Endodermal cell (in vitro differentiated cells): ENCODE data around the gene RBBP7. TPM values are rescaled to one million over a fixed set of nuclear protein-coding genes. Genes with fewer than 3 reads are reported as not detected.

ENCODE experiments used
- DNase-seq: peaks from one replicate; pipeline ENCODE4 v3.0.0-alpha.2; 2017
- H3K27ac ChIP-seq: 2 replicates; pipeline ENCODE4 v1.5.1; 2013; ENCODE audit warnings: mild to moderate bottlenecking, low read depth, low read length, moderate library complexity
- H3K27me3 ChIP-seq: 2 replicates; pipeline ENCODE4 v1.6.1; 2013; ENCODE audit warnings: mild to moderate bottlenecking, low read length, moderate library complexity; ENCODE audit not compliant: insufficient read depth, control insufficient read depth, poor library complexity, severe bottlenecking
- H3K36me3 ChIP-seq: 2 replicates; pipeline ENCODE4 v1.7.0; 2013; ENCODE audit warnings: mild to moderate bottlenecking, low read length, moderate library complexity; ENCODE audit not compliant: control insufficient read depth, insufficient read depth
- H3K4me1 ChIP-seq: one replicate; pipeline ENCODE4 v1.7.0; 2013; ENCODE audit warnings: low read length; ENCODE audit not compliant: control insufficient read depth, insufficient read depth
- H3K4me3 ChIP-seq: 2 replicates; pipeline ENCODE4 v1.5.1; 2013; ENCODE audit warnings: mild to moderate bottlenecking, low read length, moderate library complexity
- H3K9ac ChIP-seq: 2 replicates; pipeline ENCODE4 v1.6.1; 2013; ENCODE audit warnings: mild to moderate bottlenecking, low read length, moderate library complexity; ENCODE audit not compliant: poor library complexity, severe bottlenecking; ENCODE audit errors: extremely low read depth
- H3K9me3 ChIP-seq: 2 replicates; pipeline ENCODE4 v1.6.1; 2013; ENCODE audit warnings: mild to moderate bottlenecking, low read length, moderate library complexity; ENCODE audit not compliant: control insufficient read depth
- H3K27ac Mint-ChIP-seq: 2 replicates; pipeline ENCODE4 v1.8.0; 2020; ENCODE audit warnings: mixed read lengths
- H3K27me3 Mint-ChIP-seq: 2 replicates; pipeline ENCODE4 v1.8.0; 2021; ENCODE audit warnings: mild to moderate bottlenecking, mixed read lengths; ENCODE audit not compliant: insufficient read depth
- H3K36me3 Mint-ChIP-seq: 2 replicates; pipeline ENCODE4 v1.8.0; 2020; ENCODE audit warnings: low read depth, mixed read lengths
- H3K4me1 Mint-ChIP-seq: 2 replicates; pipeline ENCODE4 v1.8.0; 2020; ENCODE audit warnings: mixed read lengths
- H3K4me3 Mint-ChIP-seq: 2 replicates; pipeline ENCODE4 v1.8.0; 2020; ENCODE audit warnings: mild to moderate bottlenecking, moderate library complexity, mixed read lengths
- H3K9me3 Mint-ChIP-seq: 2 replicates; pipeline ENCODE4 v1.8.0; 2020; ENCODE audit warnings: mild to moderate bottlenecking, mixed read lengths
- WGBS, 2 experiments: methylation state at CpG; one replicate each; pipeline versions ENCODE4 v1.1.5 to v1.1.7; 2013; ENCODE audit warnings: missing lambda C conversion rate in 2 of 2, mixed read lengths in 1 of 2; ENCODE audit not compliant: insufficient coverage in 1 of 2, insufficient read length in 1 of 2; 5-methylcytosine and 5-hydroxymethylcytosine counted together
- long read RNA-seq, 4 experiments: library from polyadenylated mRNA in 2 of 4; library from RNA in 1 of 4; library from capped mRNA in 1 of 4; stranded (forward) in 3 of 4; unstranded in 1 of 4; transcript quantifications; one replicate each; pipeline ENCODE4 v2.0.0, GENCODE V29; 2020 to 2021; ENCODE audit warnings: inconsistent platforms in 1 of 4
- polyA plus RNA-seq, 2 experiments: library from polyadenylated mRNA; stranded (reverse); fragments of 50-300 nt; gene quantifications; one replicate each; pipeline ENCODE4 v1.2.3, GENCODE V29; 2013
- total RNA-seq, 2 donors: library from RNA; stranded (reverse); fragmentation: NEBNext Ultra II Directional in 1 of 2; extraction: Animal tissue kit (Norgen Biotek cat#: 25700) in 1 of 2; gene quantifications; 2 replicates in 1 of 2; 3 replicates in 1 of 2; pipeline ENCODE4 v1.2.1, GENCODE V29; 2021
- TF ChIP-seq, protein P1 (sequence below): fragments of 200-600 bp; sonication (generic); conservative IDR thresholded peaks from 2 replicates; pipeline ENCODE4 v1.5.0; 2021; ENCODE audit warnings: antibody characterized with exemption, mild to moderate bottlenecking

The RBBP7 gene
- total RNA-seq, result 100 to 1,000 TPM; 135 to 239 TPM
- polyA plus RNA-seq (2013, experiment 1 of 2), result 124 TPM
- 120 TPM for polyA plus RNA-seq (2013, experiment 2 of 2)
- long read RNA-seq, experiment 1, transcript RBBP7-203 (12 exons, 2,333 nt), result major isoform, 54 of 85 reads
- long read RNA-seq, experiment 1, partial matches to known transcripts, result 15 of 85 reads
- long read RNA-seq, experiment 1, other reads (novel, unspliced or antisense), result 9 of 85 reads
- long read RNA-seq, experiment 2, transcript RBBP7-203 (12 exons, 2,333 nt), result major isoform, 109 of 165 reads
- long read RNA-seq, experiment 2, transcript RBBP7-204 (12 exons, 1,904 nt), result minor isoform, 6 of 165 reads
- long read RNA-seq, experiment 2, transcript RBBP7-202 (12 exons, 2,036 nt), result minor isoform, 18 of 165 reads
- long read RNA-seq, experiment 2, partial matches to known transcripts, result 11 of 165 reads
- long read RNA-seq, experiment 2, other reads (novel, unspliced or antisense), result 19 of 165 reads
- long read RNA-seq, experiment 3, transcript RBBP7-202 (12 exons, 2,036 nt), result minor isoform, 23 of 1,133 reads
- long read RNA-seq, experiment 3, transcript RBBP7-203 (12 exons, 2,333 nt), result major isoform, 930 of 1,133 reads
- long read RNA-seq, experiment 3, transcript RBBP7-204 (12 exons, 1,904 nt), result minor isoform, 22 of 1,133 reads
- long read RNA-seq, experiment 3, partial matches to known transcripts, result 16 of 1,133 reads
- long read RNA-seq, experiment 3, other reads (novel, unspliced or antisense), result 141 of 1,133 reads
- long read RNA-seq, experiment 4, transcript RBBP7-204 (12 exons, 1,904 nt), result minor isoform, 11 of 357 reads
- long read RNA-seq, experiment 4, transcript RBBP7-203 (12 exons, 2,333 nt), result major isoform, 213 of 357 reads
- long read RNA-seq, experiment 4, partial matches to known transcripts, result 110 of 357 reads
- long read RNA-seq, experiment 4, other reads (novel, unspliced or antisense), result 23 of 357 reads

DNA sequence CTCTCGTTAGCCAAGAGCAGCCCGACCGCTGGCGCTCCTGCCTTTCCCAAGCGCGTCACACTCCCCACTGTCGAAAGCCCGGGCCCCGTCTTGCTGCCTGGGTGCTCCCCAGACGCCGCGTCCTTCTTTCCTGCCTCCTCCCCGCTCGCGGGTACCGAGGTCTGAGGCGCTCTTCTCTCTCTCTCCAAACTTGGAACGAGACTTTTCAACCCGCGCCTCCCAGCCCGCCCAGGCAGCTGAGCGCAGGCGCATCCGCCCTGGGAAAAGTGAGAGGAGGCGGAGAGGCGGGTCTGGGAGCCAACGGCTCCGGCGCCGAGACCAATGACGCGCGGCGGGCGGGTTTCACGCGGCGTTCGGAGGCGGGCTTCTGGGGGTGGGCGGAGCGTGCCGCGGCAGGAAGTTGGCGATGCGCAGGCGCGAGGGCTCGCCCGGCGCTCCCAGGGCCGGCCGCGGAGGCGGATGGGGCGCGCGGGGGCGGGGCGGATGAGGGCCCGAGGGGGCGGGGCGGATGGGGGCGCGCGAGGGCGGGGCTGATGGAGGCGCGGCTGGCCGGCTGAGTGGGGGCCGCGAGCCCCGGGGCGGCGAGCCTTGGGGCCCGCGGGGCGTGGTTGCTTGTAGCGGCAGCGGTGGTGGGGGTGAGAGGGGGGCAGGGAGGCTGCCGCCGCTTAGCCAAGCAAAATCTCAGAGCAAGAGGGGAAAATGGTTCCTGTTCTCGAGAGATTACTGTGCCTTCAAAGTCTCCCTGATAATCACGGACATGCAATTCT, at the start of gene RBBP7:
TSS of gene RBBP7 (minus strand) at position 268 of the 767 bp plus-strand sequence. CDS start 309 bp downstream, outside the sequence.
- Mint-ChIP-seq H3K27me3 (peaks cover 17% of the 10 kb centered on the region), H3K4me1 (peaks cover 51% of the 10 kb centered on the region), H3K4me3 (peak within 1 kb of the TSS; percentile 96), H3K9me3 (no peaks in the 10 kb centered on the region), H3K36me3 (peaks cover 32% of the 10 kb centered on the region), H3K27ac (peak within 1 kb of the TSS; percentile 99)
- H3K9ac ChIP-seq, result peak within 1 kb of the TSS; percentile 68
- H3K27ac ChIP-seq, result peak within 1 kb of the TSS; percentile 98
- H3K27me3 ChIP-seq, result no peaks in the 10 kb centered on the region
- TF ChIP-seq, protein P1, sequence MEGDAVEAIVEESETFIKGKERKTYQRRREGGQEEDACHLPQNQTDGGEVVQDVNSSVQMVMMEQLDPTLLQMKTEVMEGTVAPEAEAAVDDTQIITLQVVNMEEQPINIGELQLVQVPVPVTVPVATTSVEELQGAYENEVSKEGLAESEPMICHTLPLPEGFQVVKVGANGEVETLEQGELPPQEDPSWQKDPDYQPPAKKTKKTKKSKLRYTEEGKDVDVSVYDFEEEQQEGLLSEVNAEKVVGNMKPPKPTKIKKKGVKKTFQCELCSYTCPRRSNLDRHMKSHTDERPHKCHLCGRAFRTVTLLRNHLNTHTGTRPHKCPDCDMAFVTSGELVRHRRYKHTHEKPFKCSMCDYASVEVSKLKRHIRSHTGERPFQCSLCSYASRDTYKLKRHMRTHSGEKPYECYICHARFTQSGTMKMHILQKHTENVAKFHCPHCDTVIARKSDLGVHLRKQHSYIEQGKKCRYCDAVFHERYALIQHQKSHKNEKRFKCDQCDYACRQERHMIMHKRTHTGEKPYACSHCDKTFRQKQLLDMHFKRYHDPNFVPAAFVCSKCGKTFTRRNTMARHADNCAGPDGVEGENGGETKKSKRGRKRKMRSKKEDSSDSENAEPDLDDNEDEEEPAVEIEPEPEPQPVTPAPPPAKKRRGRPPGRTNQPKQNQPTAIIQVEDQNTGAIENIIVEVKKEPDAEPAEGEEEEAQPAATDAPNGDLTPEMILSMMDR, result no peak
- DNase-seq, result peak; percentile 98
- H3K9me3 ChIP-seq, result no peaks in the 10 kb centered on the region
- peak within 1 kb of the TSS; percentile 88 for H3K4me3 ChIP-seq
- peaks cover 15% of the 10 kb centered on the region for H3K36me3 ChIP-seq
- WGBS, 2 experiments, result 0% methylated on average over 69 of the region's 84 CpGs; no CpG with 5 or more reads in 1 of the 2 experiments
- H3K4me1 ChIP-seq, result no peaks in the 10 kb centered on the region

- H3K27me3 Mint-ChIP-seq, result no peaks in the 10 kb centered on the region
- no peaks in the 10 kb centered on the region for H3K36me3 Mint-ChIP-seq
- H3K4me1 ChIP-seq, result no peaks in the 10 kb centered on the region
- no peaks in the 10 kb centered on the region for H3K27me3 ChIP-seq
- no peak overlapping the region for H3K27ac ChIP-seq
- no peaks in the 10 kb centered on the region for H3K36me3 ChIP-seq
- no peaks in the 10 kb centered on the region for H3K9me3 ChIP-seq
- no peak overlapping the region for H3K27ac Mint-ChIP-seq
- no peak overlapping the region for H3K4me3 Mint-ChIP-seq
- peaks cover 5% of the 10 kb centered on the region for H3K4me1 Mint-ChIP-seq
- H3K9me3 Mint-ChIP-seq, result no peaks in the 10 kb centered on the region
- DNase-seq, result no peak
- no peak overlapping the region for H3K4me3 ChIP-seq
- no peak overlapping the region for H3K9ac ChIP-seq
- TF ChIP-seq, protein P1, result no peak
These were observed 48.8 kb upstream of the RBBP7 start for GRCh38 chrX:16918979-16919378.

GRCh38 chrX:16917120-16917519, 47.0 kb upstream of the RBBP7 start:
- Mint-ChIP-seq H3K9me3 (no peaks in the 10 kb centered on the region), H3K4me3 (no peak overlapping the region), H3K4me1 (peaks cover 5% of the 10 kb centered on the region), H3K27ac (no peak overlapping the region), H3K27me3 (no peaks in the 10 kb centered on the region), H3K36me3 (no peaks in the 10 kb centered on the region)
- Histone ChIP-seq H3K9me3 (no peaks in the 10 kb centered on the region), H3K27me3 (no peaks in the 10 kb centered on the region), H3K27ac (no peak overlapping the region), H3K4me3 (no peak overlapping the region), H3K9ac (no peak overlapping the region), H3K4me1 (no peaks in the 10 kb centered on the region), H3K36me3 (no peaks in the 10 kb centered on the region)
- TF ChIP-seq, protein P1, result no peak
- no peak for DNase-seq
- 94 to 98% methylated on average over 3 to 5 of the region's 6 CpGs for WGBS, 2 experiments
